Muscle layer of colon (tissue), 2 donors: Measurements from ENCODE around the gene GJD3.

Experiments used
- H3K27ac ChIP-seq: one replicate; pipeline ENCODE4 v1.7.0; 2013; ENCODE audit warnings: low read depth, mild to moderate bottlenecking, low read length, moderate library complexity
- H3K27me3 ChIP-seq, 2 donors: one replicate each; pipeline ENCODE4 v1.7.0; 2013; ENCODE audit warnings: low read length in 2 of 2, mild to moderate bottlenecking in 2 of 2; ENCODE audit not compliant: insufficient read depth in 2 of 2, control insufficient read depth in 1 of 2
- H3K36me3 ChIP-seq: one replicate; pipeline ENCODE4 v1.7.0; 2013; ENCODE audit warnings: mild to moderate bottlenecking, low read length; ENCODE audit not compliant: insufficient read depth
- H3K4me1 ChIP-seq: one replicate; pipeline ENCODE4 v1.7.0; 2013; ENCODE audit warnings: mild to moderate bottlenecking, low read length; ENCODE audit not compliant: insufficient read depth
- H3K4me3 ChIP-seq, 2 donors: one replicate each; pipeline ENCODE4 v1.7.0; 2013; ENCODE audit warnings: low read length in 2 of 2, low read depth in 1 of 2, mild to moderate bottlenecking in 1 of 2, moderate library complexity in 1 of 2
- H3K9ac ChIP-seq: one replicate; pipeline ENCODE4 v1.7.0; 2013; ENCODE audit warnings: low read length
- H3K9me3 ChIP-seq: one replicate; pipeline ENCODE4 v1.7.0; 2013; ENCODE audit warnings: mild to moderate bottlenecking, low read length
- donor health status: abdominal sarcoma.
- donor health status: Adenocarcinoma of cecum.

GJD3 gene

GRCh38 chr17:40343219-40344119 is 21.1 kb downstream of the GJD3 start:
- peaks cover 5% of the 10 kb centered on the region for H3K36me3 ChIP-seq
- H3K27ac ChIP-seq: peak overlapping the region; percentile 96
- no peaks in the 10 kb centered on the region for H3K9me3 ChIP-seq
- H3K27me3 ChIP-seq: no peaks in the 10 kb centered on the region
- H3K4me1 ChIP-seq: peaks cover 76% of the 10 kb centered on the region
- peak overlapping the region; percentile 55 for H3K9ac ChIP-seq
- peak overlapping the region; percentile 83 to 96 for H3K4me3 ChIP-seq

GRCh38 chr17:40342504-40343218 is 21.9 kb downstream of the GJD3 start:
- H3K4me1 ChIP-seq: peaks cover 74% of the 10 kb centered on the region
- H3K36me3 ChIP-seq: no peaks in the 10 kb centered on the region
- H3K27ac ChIP-seq: peak overlapping the region; percentile 96
- H3K9ac ChIP-seq: peak overlapping the region; percentile 55
- H3K27me3 ChIP-seq: no peaks in the 10 kb centered on the region
- H3K4me3 ChIP-seq: peak overlapping the region; percentile 83 to 96
- no peaks in the 10 kb centered on the region for H3K9me3 ChIP-seq

- peaks cover 70% of the 10 kb centered on the region for H3K4me1 ChIP-seq
Measured at GRCh38 chr17:40341808-40342503, 22.6 kb downstream of the GJD3 start.

GRCh38 chr17:40340880-40341807 is 23.4 kb downstream of the GJD3 start:
- Histone ChIP-seq H3K9ac (peak overlapping the region; percentile 36), H3K27ac (peak overlapping the region; percentile 96), H3K27me3 (no peaks in the 10 kb centered on the region), H3K36me3 (no peaks in the 10 kb centered on the region), H3K9me3 (no peaks in the 10 kb centered on the region), H3K4me1 (peaks cover 64% of the 10 kb centered on the region), H3K4me3 (peak overlapping the region; percentile 83 to 96)

More at GRCh38 chr17:40341808-40342503, 22.6 kb downstream of the GJD3 start:
- Histone ChIP-seq H3K9ac (peak overlapping the region; percentile 55), H3K9me3 (no peaks in the 10 kb centered on the region), H3K27me3 (no peaks in the 10 kb centered on the region), H3K4me3 (peak overlapping the region; percentile 83 to 96), H3K27ac (peak overlapping the region; percentile 96), H3K36me3 (no peaks in the 10 kb centered on the region)

- Histone ChIP-seq H3K9ac (no peak overlapping the region), H3K4me3 (no peak overlapping the region), H3K27me3 (no peaks in the 10 kb centered on the region), H3K36me3 (no peaks in the 10 kb centered on the region), H3K27ac (no peak overlapping the region), H3K4me1 (peaks cover 57% of the 10 kb centered on the region), H3K9me3 (no peaks in the 10 kb centered on the region)
Measured at GRCh38 chr17:40340327-40340726, 24.2 kb downstream of the GJD3 start.

- Histone ChIP-seq H3K27ac (no peak overlapping the region), H3K27me3 (no peaks in the 10 kb centered on the region), H3K9me3 (no peaks in the 10 kb centered on the region), H3K4me3 (no peak overlapping the region), H3K36me3 (no peaks in the 10 kb centered on the region), H3K4me1 (peaks cover 60% of the 10 kb centered on the region), H3K9ac (no peak overlapping the region)
Measured at GRCh38 chr17:40338941-40339649, 25.4 kb downstream of the GJD3 start.

DNA sequence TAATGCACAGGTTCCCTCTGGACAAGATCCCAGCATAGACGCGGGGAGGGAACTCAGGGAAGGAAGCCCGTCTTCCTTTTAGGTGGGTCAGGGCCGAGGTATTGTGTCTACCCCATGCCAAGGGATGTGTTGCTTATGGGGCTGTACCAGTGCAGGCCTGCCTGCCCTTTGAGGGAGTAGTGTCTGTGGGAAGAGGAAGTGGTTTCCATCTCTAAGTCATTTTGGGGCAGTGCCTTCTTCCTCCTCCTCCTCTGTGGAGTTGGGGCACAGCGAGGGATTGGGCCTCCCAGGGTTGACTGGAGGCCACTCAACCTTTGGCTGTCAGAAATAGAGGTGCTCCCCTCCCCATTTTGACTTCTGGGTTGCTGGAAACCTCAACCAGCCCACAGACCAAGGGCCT is 26.5 kb downstream of the GJD3 start:
- Histone ChIP-seq H3K27me3 (no peaks in the 10 kb centered on the region), H3K27ac (no peak overlapping the region), H3K4me1 (peaks cover 60% of the 10 kb centered on the region)

GRCh38 chr17:40337351-40337750 is 27.2 kb downstream of the GJD3 start:
- Histone ChIP-seq H3K4me1 (peaks cover 61% of the 10 kb centered on the region), H3K4me3 (no peak overlapping the region), H3K27ac (no peak overlapping the region), H3K27me3 (no peaks in the 10 kb centered on the region), H3K36me3 (no peaks in the 10 kb centered on the region), H3K9me3 (no peaks in the 10 kb centered on the region), H3K9ac (no peak overlapping the region)

More for the DNA sequence above, 26.5 kb downstream of the GJD3 start:
- no peaks in the 10 kb centered on the region for H3K9me3 ChIP-seq
- H3K36me3 ChIP-seq: no peaks in the 10 kb centered on the region
- no peak overlapping the region for H3K4me3 ChIP-seq
- no peak overlapping the region for H3K9ac ChIP-seq

DNA sequence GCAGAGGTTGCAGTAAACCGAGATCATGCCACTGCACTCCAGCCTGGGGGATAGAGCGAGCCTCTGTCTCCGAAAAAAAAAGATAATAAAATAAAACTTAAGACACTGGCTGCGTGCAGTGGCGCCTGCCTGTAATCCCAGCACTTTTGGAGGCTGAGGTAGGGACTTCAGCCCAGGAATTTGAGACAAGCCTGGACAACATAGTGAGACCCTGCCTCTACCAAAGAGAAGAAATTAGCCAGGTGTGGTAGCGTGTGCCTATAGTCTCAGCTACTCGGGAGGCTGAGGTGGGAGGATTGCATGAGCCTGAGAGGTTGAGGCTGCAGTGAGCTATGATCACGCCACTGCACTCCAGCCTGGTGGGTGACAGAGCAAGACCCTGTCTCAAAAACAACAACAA is 28.9 kb downstream of the GJD3 start:
- peaks cover 73% of the 10 kb centered on the region for H3K4me1 ChIP-seq

DNA sequence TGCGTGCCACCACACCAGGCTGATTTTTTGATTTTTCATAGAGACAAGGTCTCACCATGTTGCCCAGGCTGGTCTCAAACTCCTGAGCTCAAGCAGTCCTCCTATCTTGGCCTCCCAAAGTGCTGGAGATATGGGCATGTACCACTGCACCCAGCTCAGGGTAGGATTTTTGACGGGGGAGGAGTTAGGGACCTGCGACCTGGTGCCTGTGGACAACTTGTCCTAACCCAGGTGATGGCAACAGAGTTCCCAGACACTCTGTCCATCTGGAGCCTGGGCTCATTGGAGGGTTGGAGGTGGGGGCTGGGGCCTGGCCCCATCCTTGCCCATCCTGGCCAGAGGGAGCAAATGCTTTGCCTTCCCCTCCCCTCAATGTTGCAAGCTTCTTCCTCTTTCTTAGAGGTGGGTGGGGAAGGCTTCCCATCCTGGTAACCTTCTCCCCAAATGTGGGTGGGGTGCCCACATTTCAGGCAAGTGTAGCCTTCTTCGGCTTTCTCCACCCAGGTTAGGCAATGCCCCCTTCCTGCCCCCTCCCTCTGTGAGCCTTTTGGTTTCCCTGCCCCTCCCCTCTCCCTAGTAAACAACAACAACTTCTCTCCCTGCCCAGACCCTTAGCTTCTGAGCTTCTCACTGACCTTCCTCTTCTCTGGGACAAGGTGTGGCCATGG is 30.6 kb downstream of the GJD3 start:
- Histone ChIP-seq H3K9me3 (no peaks in the 10 kb centered on the region), H3K36me3 (no peaks in the 10 kb centered on the region), H3K4me1 (peaks cover 72% of the 10 kb centered on the region), H3K27me3 (no peaks in the 10 kb centered on the region), H3K27ac (peak overlapping the region; percentile 17), H3K4me3 (no peak overlapping the region), H3K9ac (no peak overlapping the region)

More for the DNA sequence above, 28.9 kb downstream of the GJD3 start:
- Histone ChIP-seq H3K9me3 (no peaks in the 10 kb centered on the region), H3K27ac (no peak overlapping the region), H3K4me3 (no peak overlapping the region), H3K27me3 (no peaks in the 10 kb centered on the region), H3K36me3 (no peaks in the 10 kb centered on the region), H3K9ac (no peak overlapping the region)
